ENCODE results near the gene UBE3D.
A peak's percentile ranks its signal among the peaks of the same experiment; 100 is the strongest.
"Not testable (repeated sequence)": the region's sequence is repeated elsewhere in the genome, so short reads cannot be mapped to it uniquely, and the experiment has no call there.

The UBE3D gene

GRCh38 chr6:82909551-82909950 is 156.1 kb downstream of the UBE3D start:
- DNase-seq: no peak

- DNase-seq: no peak
These were observed 157.0 kb downstream of the UBE3D start for GRCh38 chr6:82908661-82909060.

GRCh38 chr6:82906951-82907350 is 158.7 kb downstream of the UBE3D start:
- DNase-seq: no peak

DNA sequence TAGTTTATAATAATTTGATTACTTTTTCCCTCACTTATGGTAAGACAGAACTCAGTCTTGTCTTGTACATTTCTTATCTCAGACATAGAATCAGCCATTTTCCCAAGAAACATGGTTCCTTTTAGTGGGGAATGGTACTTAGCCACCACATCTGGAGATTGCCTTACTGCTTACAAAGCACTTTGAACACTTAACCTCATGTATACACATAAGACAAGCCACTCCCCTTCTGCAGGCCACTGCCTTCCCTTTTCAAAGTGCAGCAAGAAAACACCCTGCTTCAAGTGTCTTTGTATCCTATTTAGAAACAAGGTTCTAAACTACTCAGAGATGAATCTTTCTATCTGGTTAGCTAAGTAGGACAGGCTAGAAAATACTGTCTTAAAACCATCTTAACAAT is 159.2 kb downstream of the UBE3D start:
- no peak for DNase-seq

DNA sequence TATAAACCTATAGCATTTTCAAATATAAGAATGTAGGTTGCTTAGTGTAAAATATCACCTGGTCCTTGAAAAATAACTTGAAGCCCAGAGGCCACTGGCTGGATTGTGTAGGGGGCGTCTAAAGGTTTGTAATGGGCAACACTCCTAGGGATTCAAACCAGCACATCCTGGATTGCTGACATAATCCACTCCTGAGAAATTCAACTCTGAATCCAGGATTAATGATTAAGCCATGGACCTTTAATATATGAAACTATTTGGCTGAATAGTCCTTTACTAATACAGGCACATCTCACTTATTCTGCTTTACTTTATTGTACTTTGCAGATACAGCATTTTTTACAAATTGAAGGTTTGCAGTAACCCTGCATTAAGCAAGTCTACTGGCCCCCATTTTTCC is 160.8 kb downstream of the UBE3D start:
- DNase-seq: no peak

DNA sequence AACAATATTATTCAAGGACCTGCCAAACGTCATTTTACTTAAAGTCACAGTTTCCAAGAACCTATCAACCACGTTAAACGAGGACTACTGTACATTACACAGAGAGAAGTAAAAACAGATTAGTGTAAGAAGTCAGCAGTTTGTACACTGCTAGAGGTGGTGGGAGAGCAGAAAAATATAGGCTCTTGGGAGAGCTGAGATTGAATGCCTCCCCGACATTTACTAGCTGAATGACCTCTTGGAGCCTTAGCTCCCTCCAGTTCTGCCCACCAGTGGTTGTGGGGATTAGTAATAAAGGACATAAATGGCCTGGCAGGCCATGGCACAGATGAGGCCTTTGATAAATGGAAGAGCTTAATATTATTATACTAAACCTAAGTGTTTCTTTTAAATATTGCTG is 161.4 kb downstream of the UBE3D start:
- DNase-seq: no peak

- no peak for DNase-seq
These were observed 163.4 kb downstream of the UBE3D start for GRCh38 chr6:82902290-82902689.

DNA sequence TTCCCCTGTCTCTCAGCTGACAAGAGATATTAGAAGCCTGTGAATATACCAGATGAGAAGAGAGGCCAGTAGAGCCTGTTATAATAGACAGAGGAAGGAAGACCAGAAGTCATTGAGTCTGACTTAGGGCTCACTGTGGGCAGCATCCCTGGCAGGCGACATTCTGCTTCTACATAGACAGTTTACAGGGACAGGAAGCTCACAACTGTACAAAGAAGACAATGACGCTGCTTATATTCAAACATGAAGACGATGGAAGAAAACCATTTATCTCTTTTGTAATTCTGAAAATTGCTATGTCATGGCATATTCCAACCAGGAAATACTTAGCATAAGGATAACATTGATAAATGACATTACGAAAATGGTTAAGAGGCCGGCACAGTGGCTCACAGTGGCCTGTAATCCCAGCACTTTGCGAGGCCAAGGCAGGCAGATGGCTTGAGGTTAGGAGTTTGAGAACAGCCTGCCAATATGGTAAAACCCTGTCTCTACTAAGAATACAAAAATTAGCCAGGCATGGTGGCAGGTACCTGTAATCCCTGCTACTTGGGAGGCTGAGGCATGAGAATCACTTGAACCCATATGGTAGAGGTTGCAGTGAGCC is 170.9 kb downstream of the UBE3D start:
- DNase-seq: no peak

DNA sequence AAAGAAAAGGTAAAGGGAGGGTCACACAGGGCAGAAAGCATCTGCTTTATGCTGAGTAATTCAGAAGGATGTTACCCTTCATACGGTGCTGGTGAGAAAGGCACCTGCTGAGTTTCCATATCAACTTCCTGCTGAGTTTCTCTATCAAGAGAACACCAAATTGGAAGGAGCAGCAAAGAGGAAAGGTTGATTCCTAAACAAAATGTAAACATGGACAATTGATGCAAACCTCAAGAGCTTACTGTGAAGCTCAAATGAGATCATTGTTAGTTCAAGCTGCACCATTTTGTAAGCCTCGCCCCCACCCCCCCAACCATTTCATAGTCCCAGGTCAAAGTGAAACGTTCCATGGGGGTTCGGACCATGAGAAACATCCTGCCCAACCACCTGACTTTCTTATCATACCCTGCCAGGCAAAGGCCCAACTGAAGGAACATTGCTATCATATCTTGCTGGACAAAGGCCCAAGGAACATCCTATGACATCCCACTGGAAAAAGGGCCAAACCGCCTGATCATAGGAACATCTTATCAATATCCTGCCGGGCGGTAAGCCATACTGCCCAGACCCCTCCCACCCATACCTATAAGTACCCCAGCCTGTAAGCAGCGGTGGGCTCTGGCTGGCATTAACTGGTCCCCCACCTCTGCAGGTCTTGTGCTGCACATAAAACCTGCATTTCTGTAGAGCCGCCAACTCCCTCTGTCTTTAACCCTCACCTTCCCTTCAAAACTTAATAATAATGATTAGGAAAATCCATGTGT is 171.6 kb downstream of the UBE3D start:
- DNase-seq: peak; percentile 22

- DNase-seq: not testable (repeated sequence)
These were observed 174.1 kb downstream of the UBE3D start for GRCh38 chr6:82891503-82891902.

- DNase-seq: no peak
These were observed 174.6 kb downstream of the UBE3D start for GRCh38 chr6:82891076-82891475.

DNA sequence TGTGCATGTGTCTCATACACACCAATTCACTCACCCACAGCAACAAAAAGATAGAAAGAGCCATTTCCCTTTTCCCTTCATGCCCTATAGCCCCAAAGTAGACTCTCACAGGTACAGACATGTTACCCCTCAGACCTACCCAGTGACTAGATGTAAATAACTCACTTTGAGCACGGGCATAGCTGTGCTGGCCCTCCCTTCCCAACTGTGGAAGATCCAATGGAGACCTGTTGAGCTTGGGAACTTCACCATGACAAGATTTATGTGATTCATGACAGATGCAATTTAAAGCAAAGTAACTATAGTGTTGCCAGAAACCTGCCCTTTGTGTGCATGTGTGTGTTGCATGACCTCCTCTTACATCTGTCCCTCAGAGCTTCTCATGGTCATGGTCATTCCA is 175.4 kb downstream of the UBE3D start:
- no peak for DNase-seq

GRCh38 chr6:82889143-82889542 is 176.5 kb downstream of the UBE3D start:
- DNase-seq: no peak

- no peak for DNase-seq
These were observed 183.1 kb downstream of the UBE3D start for GRCh38 chr6:82882363-82883023.

GRCh38 chr6:82881519-82881918 is 184.1 kb downstream of the UBE3D start:
- no peak for DNase-seq

DNA sequence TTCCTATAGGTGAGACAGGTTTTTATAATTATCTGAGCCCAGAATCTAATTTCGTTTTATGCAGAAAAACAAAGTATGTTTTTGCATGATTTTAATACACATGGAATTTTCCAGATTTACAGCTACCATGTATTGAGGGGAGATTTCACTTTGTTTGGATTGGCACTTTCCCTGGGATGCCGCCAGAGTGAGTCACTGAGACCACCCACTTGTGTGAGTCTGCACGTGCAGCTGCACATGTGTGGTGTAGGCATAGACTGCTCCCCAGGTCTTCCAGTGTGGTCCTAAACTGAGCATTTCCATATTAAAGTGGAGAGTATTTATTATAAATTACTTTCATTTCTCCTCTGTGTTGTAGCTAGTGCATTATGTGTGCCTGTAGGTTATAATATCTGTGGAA is 186.8 kb downstream of the UBE3D start:
- no peak for DNase-seq

- DNase-seq: no peak
These were observed 188.1 kb downstream of the UBE3D start for GRCh38 chr6:82877213-82878195.

- no peak for DNase-seq
These were observed 190.0 kb downstream of the UBE3D start for GRCh38 chr6:82875573-82876185.

DNA sequence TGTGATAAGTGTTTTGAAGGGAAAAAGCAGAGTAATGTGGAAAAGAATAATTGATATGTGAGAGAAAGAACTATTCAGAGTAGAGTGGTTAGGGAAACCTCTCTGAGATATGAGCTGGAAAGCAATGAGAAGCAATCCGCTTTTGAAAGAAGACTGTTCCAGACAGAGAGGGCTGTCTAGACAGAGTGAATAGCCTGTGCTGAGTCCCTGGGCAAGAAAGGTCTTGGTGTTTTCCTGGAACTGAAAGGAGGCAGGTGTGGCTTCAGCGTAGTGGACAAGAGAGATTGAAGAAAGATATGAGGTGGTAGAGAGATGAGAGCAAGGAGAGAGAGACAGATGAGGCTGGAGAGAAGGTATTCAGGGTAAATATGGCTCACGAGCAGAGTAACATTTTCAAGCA is 190.8 kb downstream of the UBE3D start:
- DNase-seq: no peak

- DNase-seq: no peak
These were observed 193.5 kb downstream of the UBE3D start for GRCh38 chr6:82872185-82872584.

DNA sequence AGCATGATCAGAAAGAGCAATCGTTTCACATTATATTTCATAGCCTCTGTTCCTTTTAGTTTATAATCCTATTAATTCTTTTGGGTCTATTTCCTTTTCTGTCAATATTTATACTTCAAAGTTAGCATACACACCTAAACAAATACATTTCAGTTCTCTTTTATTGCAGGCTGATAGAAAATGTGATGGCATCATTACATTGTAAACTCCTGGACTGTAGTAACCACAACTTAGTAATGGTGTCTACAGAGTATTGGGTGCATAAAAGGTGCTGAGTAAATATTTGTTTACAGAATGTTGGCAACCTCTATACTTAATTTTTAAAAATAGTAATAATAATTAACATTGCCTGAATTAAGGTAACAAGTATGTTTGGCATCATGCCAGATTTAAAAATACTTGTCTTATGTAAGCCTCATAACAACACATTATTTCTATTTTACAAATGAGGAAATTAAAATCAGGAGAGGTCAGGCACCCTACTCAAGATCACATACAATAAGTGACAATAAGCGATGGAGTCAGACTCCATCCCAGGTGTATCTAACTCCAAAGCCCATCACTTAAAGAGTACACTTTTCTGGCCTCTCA is 195.0 kb downstream of the UBE3D start:
- DNase-seq: no peak

GRCh38 chr6:82869493-82869892 is 196.1 kb downstream of the UBE3D start:
- DNase-seq: no peak
